ENCODE results near the gene DNAJC16. TPM values are rescaled to one million over a fixed set of nuclear protein-coding genes. Genes with fewer than 3 reads are reported as not detected.

DNAJC16 gene
- total and polyA plus RNA-seq, 4 donors = 3.3 to 14.2 (median 11.1) TPM

GRCh38 chr1:15559189-15559810 is 32.7 kb downstream of the DNAJC16 start:
- peaks cover 8 to 22% (median 11%) of the 10 kb centered on the region in 4 donors for H3K36me3 ChIP-seq (ENCODE audit: control insufficient read depth in 4 of 4, insufficient read depth in 3 of 4, low read depth in 1 of 4, low read length in 3 of 4)
- no peak for TF ChIP-seq CTCF (IDR thresholded peaks at IDR 0.05; ENCODE audit: low read depth, low read length, missing input control)
- TF ChIP-seq HNF4A (conservative IDR thresholded peaks at IDR 0.05) = peak; percentile 82 to 83
- TF ChIP-seq JUND (IDR thresholded peaks at IDR 0.05) = peak in 1 of 2 donors; percentile 31
- TF ChIP-seq YY1 (IDR thresholded peaks at IDR 0.05) = peak; percentile 28
- no peak for TF ChIP-seq FOXA1 (IDR thresholded peaks at IDR 0.05)
- no peak for TF ChIP-seq GABPA (IDR thresholded peaks at IDR 0.05 in 1 of 2, conservative IDR thresholded peaks at IDR 0.05 in 1 of 2)
- no peak for TF ChIP-seq ATF3 (IDR thresholded peaks at IDR 0.05)
- TF ChIP-seq EGR1 (IDR thresholded peaks at IDR 0.05; ENCODE audit: low read depth in 2 of 2) = no peak
- TF ChIP-seq NR2F2 (IDR thresholded peaks at IDR 0.05) = no peak
- peak; percentile 33 for TF ChIP-seq HNF4G (IDR thresholded peaks at IDR 0.05)
- TF ChIP-seq RAD21 (IDR thresholded peaks at IDR 0.05) = peak; percentile 18 to 22
- TF ChIP-seq FOXA2 (IDR thresholded peaks at IDR 0.05) = peak; percentile 65
- peak; percentile 43 to 51 for TF ChIP-seq RXRA (IDR thresholded peaks at IDR 0.05)
- no peak for TF ChIP-seq TAF1 (conservative IDR thresholded peaks at IDR 0.05)
- TF ChIP-seq SP1 (IDR thresholded peaks at IDR 0.05) = peak; percentile 84
- peak; percentile 95 for TF ChIP-seq REST (IDR thresholded peaks at IDR 0.05)
- peak; percentile 40 for TF ChIP-seq MAX (IDR thresholded peaks at IDR 0.05)
- peak; percentile 34 for TF ChIP-seq ZBTB33 (IDR thresholded peaks at IDR 0.05)
- H3K9ac ChIP-seq (ENCODE audit: low read depth in 1 of 2, low read length in 2 of 2) = no peak overlapping the region
- peaks cover 0 to 8% (median 4%) of the 10 kb centered on the region in 4 donors for H3K4me1 ChIP-seq (ENCODE audit: control insufficient read depth in 4 of 4, insufficient read depth in 4 of 4, low read length in 3 of 4)
- peak overlapping the region; percentile 46 to 47 for H3K27ac ChIP-seq (ENCODE audit: low read depth in 1 of 2, low read length in 2 of 2)
- no peak for DNase-seq (ENCODE audit: low spot score)
- H3K9me3 ChIP-seq (ENCODE audit: control insufficient read depth in 4 of 4, low read length in 3 of 4) = no peaks in the 10 kb centered on the region
- no peak overlapping the region for H3K4me3 ChIP-seq (ENCODE audit: low read depth in 1 of 3, low read length in 3 of 3)
- H3K27me3 ChIP-seq (ENCODE audit: control insufficient read depth in 4 of 4, insufficient read depth in 4 of 4, low read length in 3 of 4) = no peaks in the 10 kb centered on the region
- 38% methylated on average over 12 of the region's 12 CpGs for WGBS
